HEK293T (cell line): ENCODE data around the gene NETO2.

Source experiments
- ARNT ChIP-seq: fragments of 450-650 bp; IDR thresholded peaks from 2 replicates; pipeline ENCODE4 v1.6.1; 2017; ENCODE audit warnings: mild to moderate bottlenecking
- BHLHE40 ChIP-seq: fragments of 450-650 bp; IDR thresholded peaks from 2 replicates; pipeline ENCODE4 v1.6.1; 2016; ENCODE audit warnings: mild to moderate bottlenecking, moderate library complexity, borderline replicate concordance
- ELF4 ChIP-seq: fragments of 450-650 bp; IDR thresholded peaks from 2 replicates; pipeline ENCODE4 v1.6.1; 2017; ENCODE audit warnings: antibody characterized with exemption
- FOXA1 ChIP-seq: fragments of 450-650 bp; IDR thresholded peaks from 2 replicates; pipeline ENCODE4 v1.6.1; 2016; ENCODE audit warnings: mild to moderate bottlenecking
- FOXK2 ChIP-seq: fragments of 450-650 bp; IDR thresholded peaks from 2 replicates; pipeline ENCODE4 v1.6.1; 2016; ENCODE audit warnings: mild to moderate bottlenecking
- FOXM1 ChIP-seq: fragments of 450-650 bp; IDR thresholded peaks from 2 replicates; pipeline ENCODE4 v1.6.1; 2017; ENCODE audit warnings: mild to moderate bottlenecking, borderline replicate concordance
- HDGF ChIP-seq: fragments of 450-650 bp; IDR thresholded peaks from 2 replicates; pipeline ENCODE4 v1.6.1; 2017; ENCODE audit warnings: antibody characterized with exemption, borderline replicate concordance
- ZNF384 ChIP-seq: fragments of 450-650 bp; IDR thresholded peaks from 2 replicates; pipeline ENCODE4 v1.6.1; 2016
- TF ChIP-seq, protein P1 (sequence below): fragments of 450-650 bp; IDR thresholded peaks from 2 replicates; pipeline ENCODE4 v1.6.1; 2016

DNA sequence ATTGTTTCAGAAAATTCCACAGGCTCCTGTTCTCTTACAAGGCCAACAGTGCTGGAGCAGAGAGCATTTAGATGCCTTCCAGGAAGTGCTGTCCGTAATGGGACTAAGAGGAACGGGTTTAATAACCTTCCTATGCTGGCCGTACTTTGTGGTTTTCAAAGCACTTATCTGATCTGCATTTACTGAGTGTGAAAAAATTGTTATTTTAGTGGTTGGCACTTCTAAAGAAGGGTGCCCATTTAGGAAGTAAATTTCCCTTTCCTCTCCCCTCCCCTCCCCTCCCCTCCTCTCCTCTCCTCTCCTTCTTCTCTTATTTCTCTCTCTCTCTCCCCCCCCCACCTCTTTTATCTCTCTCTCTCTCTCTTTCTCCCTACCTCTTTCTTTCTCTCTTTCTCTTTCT is 98.3 kb downstream of the NETO2 start:
- TF ChIP-seq BHLHE40 (no peak), HDGF (no peak), FOXA1 (no peak), FOXK2 (no peak), ZNF384 (no peak), ELF4 (no peak), FOXM1 (no peak), ARNT (no peak)
- TF ChIP-seq, protein P1, sequence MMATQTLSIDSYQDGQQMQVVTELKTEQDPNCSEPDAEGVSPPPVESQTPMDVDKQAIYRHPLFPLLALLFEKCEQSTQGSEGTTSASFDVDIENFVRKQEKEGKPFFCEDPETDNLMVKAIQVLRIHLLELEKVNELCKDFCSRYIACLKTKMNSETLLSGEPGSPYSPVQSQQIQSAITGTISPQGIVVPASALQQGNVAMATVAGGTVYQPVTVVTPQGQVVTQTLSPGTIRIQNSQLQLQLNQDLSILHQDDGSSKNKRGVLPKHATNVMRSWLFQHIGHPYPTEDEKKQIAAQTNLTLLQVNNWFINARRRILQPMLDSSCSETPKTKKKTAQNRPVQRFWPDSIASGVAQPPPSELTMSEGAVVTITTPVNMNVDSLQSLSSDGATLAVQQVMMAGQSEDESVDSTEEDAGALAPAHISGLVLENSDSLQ, result no peak
